ENCODE data around the gene PIEZO1. TPM values are rescaled to one million over a fixed set of nuclear protein-coding genes. Genes with fewer than 3 reads are reported as not detected.

Gene PIEZO1
- total RNA-seq, 1 experiment from 2014 or later, result 224 TPM

GRCh38 chr16:88778541-88779065, 6.4 kb downstream of the PIEZO1 start:
- Histone ChIP-seq H3K36me3 (ENCODE audit: control insufficient read depth in 1 of 2, insufficient read depth in 2 of 2, low read length in 2 of 2) (peaks cover 0 to 7% of the 10 kb centered on the region in 2 experiments; a peak in 1 of 4 replicates), H3K27ac (ENCODE audit: low read depth, low read length) (no peak overlapping the region; the same call in 1 of the 2 replicates), H3K4me3 (replicated peaks in 1 of 2; ENCODE audit: low read depth in 1 of 2, low read length in 2 of 2) (no peak overlapping the region), H3K9me3 (ENCODE audit: control insufficient read depth in 1 of 2, insufficient read depth in 1 of 2, low read depth in 1 of 2, low read length in 2 of 2) (no peaks in the 10 kb centered on the region), H3K4me2 (ENCODE audit: low read length) (no peak overlapping the region), H3K79me2 (ENCODE audit: insufficient read depth, low read length) (peaks cover 99% of the 10 kb centered on the region), H2AFZ (ENCODE audit: low read depth, low read length, poor library complexity, severe bottlenecking) (no peak overlapping the region), H3K9ac (ENCODE audit: low read length) (no peak overlapping the region), H3K27me3 (ENCODE audit: insufficient read depth, low read length) (no peaks in the 10 kb centered on the region), H3K9me2 (ENCODE audit: insufficient read depth) (no peaks in the 10 kb centered on the region), H3K4me1 (ENCODE audit: control insufficient read depth in 1 of 2, insufficient read depth in 2 of 2, low read length in 2 of 2) (peaks cover 50 to 61% of the 10 kb centered on the region in 2 experiments), H4K20me1 (ENCODE audit: insufficient read depth) (peaks cover 11% of the 10 kb centered on the region; the same call in 1 of the 2 replicates)
- CTCF ChIA-PET, result no interaction called here
- intact Hi-C loops (cut with micrococcal nuclease), result no loop called here
- POLR2A ChIA-PET, result no interaction called here
- RAD21 ChIA-PET (ENCODE audit: low non-redundant PET in 1 of 2, low total read pairs in 2 of 2, uncharacterized antibody in 2 of 2, unreplicated experiment in 2 of 2), result no interaction called here
- TF ChIP-seq EGR1 (IDR thresholded peaks at IDR 0.05; ENCODE audit: low read depth), result no peak
- TF ChIP-seq SP1 (IDR thresholded peaks at IDR 0.05; ENCODE audit: low read depth), result no peak
- TF ChIP-seq MAX (IDR thresholded peaks at IDR 0.05), result no peak
- no peak for TF ChIP-seq FOSL1 (IDR thresholded peaks at IDR 0.05; ENCODE audit: low read depth)
- no peak for TF ChIP-seq ZNF274 (IDR thresholded peaks at IDR 0.05; ENCODE audit: low read depth, low read length)
- no peak for TF ChIP-seq POLR2AphosphoS5 (IDR thresholded peaks at IDR 0.05; ENCODE audit: low read depth, low read length)
- TF ChIP-seq POLR2A (IDR thresholded peaks at IDR 0.05; ENCODE audit: borderline replicate concordance, extremely low read depth, insufficient read depth, insufficient read length), result no peak
- no peak for TF ChIP-seq SIN3A (IDR thresholded peaks at IDR 0.05; ENCODE audit: low read depth)
- no peak for TF ChIP-seq ZFX (IDR thresholded peaks at IDR 0.05)
- TF ChIP-seq ZBTB33 (IDR thresholded peaks at IDR 0.05; ENCODE audit: extremely low read depth, insufficient replicate concordance, low read length), result no peak
- DNase-seq (ENCODE audit: low read depth, low spot score) (no peak), ATAC-seq (no peak)
- no TSS peak for BruUV-seq (replicated peaks)

All from HCT116 (cell line).